ENCODE results near the gene IFT81.
"Not testable (repeated sequence)": the region's sequence is repeated elsewhere in the genome, so short reads cannot be mapped to it uniquely, and the experiment has no call there.

The IFT81 gene

GRCh38 chr12:110108309-110109036 lies 15.7 kb upstream of the IFT81 start:
- no peak for DNase-seq

- DNase-seq: no peak
These were observed 14.9 kb upstream of the IFT81 start for GRCh38 chr12:110109037-110109836.

GRCh38 chr12:110109837-110110535 lies 14.2 kb upstream of the IFT81 start:
- DNase-seq: no peak

GRCh38 chr12:110111476-110112334 lies 12.5 kb upstream of the IFT81 start:
- no peak for DNase-seq

GRCh38 chr12:110112335-110112660 lies 11.9 kb upstream of the IFT81 start:
- DNase-seq: no peak

GRCh38 chr12:110114528-110114937 lies 9.6 kb upstream of the IFT81 start:
- DNase-seq: no peak

- DNase-seq: no peak
These were observed 8.5 kb upstream of the IFT81 start for GRCh38 chr12:110115675-110116074.

- DNase-seq: no peak
These were observed 7.5 kb upstream of the IFT81 start for GRCh38 chr12:110116623-110117022.

- not testable (repeated sequence) for DNase-seq
These were observed 6.9 kb upstream of the IFT81 start for GRCh38 chr12:110117210-110117609.

- no peak for DNase-seq
These were observed 6.0 kb upstream of the IFT81 start for GRCh38 chr12:110117956-110118685.

- DNase-seq: no peak
These were observed 1.2 kb upstream of the IFT81 start for GRCh38 chr12:110122929-110123328.

GRCh38 chr12:110123919-110124268 lies 263 bp upstream of the IFT81 start:
- DNase-seq: no peak

GRCh38 chr12:110126557-110126956 lies 2.4 kb downstream of the IFT81 start:
- no peak for DNase-seq

GRCh38 chr12:110134691-110135411 lies 10.7 kb downstream of the IFT81 start:
- DNase-seq: peak; percentile 22

GRCh38 chr12:110135806-110136205 lies 11.6 kb downstream of the IFT81 start:
- DNase-seq: no peak

- no peak for DNase-seq
These were observed 13.6 kb downstream of the IFT81 start for GRCh38 chr12:110137786-110138185.

- no peak for DNase-seq
These were observed 17.2 kb downstream of the IFT81 start for GRCh38 chr12:110141389-110141788.

GRCh38 chr12:110146986-110147385 lies 22.8 kb downstream of the IFT81 start:
- DNase-seq: no peak

GRCh38 chr12:110149086-110149660 lies 25.0 kb downstream of the IFT81 start:
- no peak for DNase-seq

GRCh38 chr12:110156766-110157165 lies 32.6 kb downstream of the IFT81 start:
- no peak for DNase-seq

GRCh38 chr12:110157539-110157938 lies 33.4 kb downstream of the IFT81 start:
- DNase-seq: no peak

Data from NCI-H1436 (cell line).